H1 (cell line): ENCODE data around the gene DGUOK. TPM values are rescaled to one million over a fixed set of nuclear protein-coding genes. Genes with fewer than 3 reads are reported as not detected.

Experiments
- CTCF ChIA-PET: fragments of 300-600 bp; sonication (Branson Sonifier 250); formaldehyde crosslinking; loops from one replicate; lab custom pipeline; 2021; ENCODE audit not compliant: partially characterized antibody; lab: Charles Lee
- POLR2A ChIA-PET: fragments of 300-600 bp; sonication (Branson Sonifier 250); formaldehyde crosslinking; loops from one replicate; lab custom pipeline; 2021; ENCODE audit warnings: inconsistent platforms; ENCODE audit not compliant: partially characterized antibody; lab: Charles Lee
- DNase-seq, 2 experiments: peaks; one replicate each; pipeline versions ENCODE4 v3.0.0 to v3.0.0-alpha.2; 2010 to 2022; ENCODE audit warnings: low spot score in 2 of 2, low read depth in 1 of 2, mixed read lengths in 1 of 2
- FAIRE-seq: peaks from 2 replicates; lab custom pipeline; 2011; peaks lifted over from hg19 to GRCh38; lab: Jason Lieb, UNC
- H2AFZ ChIP-seq: 2 replicates; pipeline ENCODE4 v1.8.1; 2012; ENCODE audit warnings: low read length, inconsistent platforms
- H2AK5ac ChIP-seq: 2 replicates; pipeline ENCODE4 v1.6.1; 2013; ENCODE audit warnings: low read depth, low read length
- H2BK120ac ChIP-seq: replicated peaks from 2 replicates; pipeline ENCODE3; 2013; ENCODE audit warnings: low read depth, low read length, inconsistent platforms
- H2BK12ac ChIP-seq: 2 replicates; pipeline ENCODE4 v1.6.1; 2013; ENCODE audit warnings: low read depth, low read length
- H2BK15ac ChIP-seq: 2 replicates; pipeline ENCODE4 v1.6.1; 2013; ENCODE audit warnings: low read length
- H2BK20ac ChIP-seq: 2 replicates; pipeline ENCODE4 v1.6.1; 2013; ENCODE audit warnings: low read length
- H2BK5ac ChIP-seq: 2 replicates; pipeline ENCODE4 v1.6.1; 2013; ENCODE audit warnings: low read depth, low read length
- H3K14ac ChIP-seq: 2 replicates; pipeline ENCODE4 v1.6.1; 2013; ENCODE audit warnings: inconsistent platforms; ENCODE audit not compliant: insufficient read length
- H3K18ac ChIP-seq: 2 replicates; pipeline ENCODE4 v1.6.1; 2013; ENCODE audit warnings: low read length; ENCODE audit errors: extremely low read depth
- H3K23ac ChIP-seq: 2 replicates; pipeline ENCODE4 v1.6.1; 2013; ENCODE audit warnings: inconsistent platforms; ENCODE audit not compliant: insufficient read length
- H3K23me2 ChIP-seq: 2 replicates; pipeline ENCODE4 v1.6.1; 2013; ENCODE audit warnings: low read depth, low read length
- H3K27ac ChIP-seq: 2 replicates; pipeline ENCODE4 v1.6.1; 2011; ENCODE audit warnings: low read depth, low read length, inconsistent platforms
- H3K27me3 ChIP-seq, 4 experiments: replicated peaks in 1 of 4; 1 replicate in 1 of 4; 2 replicates in 3 of 4; pipeline versions ENCODE4 v1.6.1 to v1.8.1; 2011 to 2013; ENCODE audit warnings: low read length in 3 of 4, mild to moderate bottlenecking in 3 of 4, inconsistent platforms in 2 of 4, mixed read lengths in 2 of 4, moderate library complexity in 1 of 4; ENCODE audit not compliant: control insufficient read depth in 3 of 4, insufficient read depth in 3 of 4; ENCODE audit errors: extremely low read depth in 1 of 4
- H3K36me3 ChIP-seq, 4 experiments: 2 replicates each; pipeline versions ENCODE4 v1.6.1 to v1.8.1; 2011 to 2013; ENCODE audit warnings: mild to moderate bottlenecking in 4 of 4, low read length in 3 of 4, moderate library complexity in 2 of 4, control low read depth in 1 of 4, inconsistent platforms in 1 of 4; ENCODE audit not compliant: insufficient read depth in 4 of 4, control insufficient read depth in 2 of 4
- H3K4ac ChIP-seq: replicated peaks from 2 replicates; pipeline ENCODE3; 2013; ENCODE audit warnings: low read length, low read depth, mixed read lengths, inconsistent platforms; ENCODE audit not compliant: insufficient read length
- H3K4me1 ChIP-seq, 4 experiments: replicated peaks in 1 of 4; 1 replicate in 1 of 4; 2 replicates in 3 of 4; pipeline versions ENCODE4 v1.6.1 to v1.8.1; 2011 to 2013; ENCODE audit warnings: low read length in 3 of 4, inconsistent platforms in 2 of 4, mixed read lengths in 1 of 4; ENCODE audit not compliant: insufficient read depth in 4 of 4, control insufficient read depth in 3 of 4
- H3K4me2 ChIP-seq, 2 experiments: 2 replicates each; pipeline versions ENCODE4 v1.6.1 to v1.8.1; 2011 to 2013; ENCODE audit warnings: low read depth in 2 of 2, low read length in 2 of 2, control low read depth in 1 of 2, inconsistent platforms in 1 of 2, mild to moderate bottlenecking in 1 of 2; ENCODE audit not compliant: insufficient read depth in 1 of 2
- H3K4me3 ChIP-seq, 4 experiments: fragments of 200-600, 300-600 bp in 1 of 4; sonication (generic), shearing (Covaris generic), sonication (Bioruptor Twin) in 1 of 4; 2 replicates each; pipeline versions ENCODE4 v1.5.1 to v1.8.1; 2011 to 2016; ENCODE audit warnings: low read length in 4 of 4, low read depth in 3 of 4, control low read depth in 2 of 4, inconsistent platforms in 2 of 4, mild to moderate bottlenecking in 2 of 4, mixed read lengths in 1 of 4, moderate library complexity in 1 of 4; ENCODE audit not compliant: insufficient read depth in 2 of 4; ENCODE audit errors: extremely low read depth in 1 of 4
- H3K56ac ChIP-seq: replicated peaks from 2 replicates; pipeline ENCODE3; 2013; ENCODE audit warnings: low read depth, mild to moderate bottlenecking, mixed read lengths, low read length, inconsistent platforms; ENCODE audit not compliant: insufficient read length
- H3K79me1 ChIP-seq: 2 replicates; pipeline ENCODE4 v1.6.1; 2013; ENCODE audit warnings: low read depth, low read length, control low read depth
- H3K79me2 ChIP-seq, 2 experiments: 2 replicates each; pipeline versions ENCODE4 v1.6.1 to v1.8.1; 2012 to 2013; ENCODE audit warnings: low read length in 2 of 2, mild to moderate bottlenecking in 2 of 2, inconsistent platforms in 1 of 2; ENCODE audit not compliant: insufficient read depth in 2 of 2, control insufficient read depth in 1 of 2
- H3K9ac ChIP-seq, 4 experiments: replicated peaks in 1 of 4; 1 replicate in 1 of 4; 2 replicates in 3 of 4; pipeline versions ENCODE4 v1.6.1 to v1.8.1; 2011 to 2013; ENCODE audit warnings: low read depth in 3 of 4, low read length in 3 of 4, control low read depth in 2 of 4, mild to moderate bottlenecking in 2 of 4, moderate library complexity in 2 of 4, inconsistent platforms in 1 of 4; ENCODE audit errors: extremely low read depth in 1 of 4
- H3K9me3 ChIP-seq, 2 experiments: 2 replicates each; pipeline versions ENCODE4 v1.6.1 to v1.8.1; 2012 to 2013; ENCODE audit warnings: mild to moderate bottlenecking in 2 of 2, moderate library complexity in 2 of 2, control low read depth in 1 of 2, inconsistent platforms in 1 of 2, low read depth in 1 of 2, low read length in 1 of 2, mixed read lengths in 1 of 2; ENCODE audit not compliant: insufficient read depth in 2 of 2
- H4K20me1 ChIP-seq, 2 experiments: replicated peaks in 1 of 2; 2 replicates each; pipeline versions ENCODE3 to v1.8.1; 2011 to 2013; ENCODE audit warnings: inconsistent platforms in 2 of 2, low read length in 2 of 2, mild to moderate bottlenecking in 1 of 2; ENCODE audit not compliant: insufficient read depth in 2 of 2, control insufficient read depth in 1 of 2
- H4K5ac ChIP-seq: 2 replicates; pipeline ENCODE4 v1.6.1; 2013; ENCODE audit warnings: low read length, low read depth, mixed read lengths, inconsistent platforms; ENCODE audit not compliant: insufficient read length
- H4K8ac ChIP-seq: 2 replicates; pipeline ENCODE4 v1.8.0; 2013; ENCODE audit warnings: mild to moderate bottlenecking, moderate library complexity, low read length, inconsistent platforms; ENCODE audit not compliant: insufficient read depth; ENCODE audit errors: extremely low read depth
- H4K91ac ChIP-seq: replicated peaks from 2 replicates; pipeline ENCODE3; 2013; ENCODE audit warnings: low read length, mixed read lengths, inconsistent platforms; ENCODE audit not compliant: insufficient read length
- CBX8 ChIP-seq: fragments of 300-800, 300-1000 bp; sonication (generic); IDR thresholded peaks from 2 replicates; pipeline ENCODE4 v1.7.1; 2016; ENCODE audit warnings: low read depth, low read length, borderline replicate concordance
- GTF2F1 ChIP-seq: IDR thresholded peaks from 2 replicates; pipeline ENCODE4 v1.6.1; 2012; ENCODE audit warnings: low read depth, low read length, improper control_type of control experiment, borderline replicate concordance
- HDAC6 ChIP-seq: IDR thresholded peaks from one replicate; pipeline ENCODE4 v1.7.1; 2012; ENCODE audit warnings: low read depth, mild to moderate bottlenecking, inconsistent platforms, low read length, moderate library complexity
- RBBP5 ChIP-seq: IDR thresholded peaks from 2 replicates; pipeline ENCODE4 v1.7.1; 2012; ENCODE audit warnings: low read depth, mild to moderate bottlenecking, inconsistent platforms, low read length, moderate library complexity, borderline replicate concordance
- SP2 ChIP-seq: IDR thresholded peaks from 2 replicates; pipeline ENCODE4 v1.6.1; 2012; ENCODE audit warnings: mild to moderate bottlenecking, low read length, inconsistent platforms
- WGBS, 2 experiments: shearing (Covaris generic) in 1 of 2; methylation state at CpG; one replicate each; pipeline versions ENCODE4 v1.1.6 to v1.1.7; 2013 to 2015; ENCODE audit warnings: low lambda C conversion rate in 2 of 2, mixed read lengths in 2 of 2, inconsistent platforms in 1 of 2, low coverage in 1 of 2, missing lambda C conversion rate in 1 of 2; ENCODE audit not compliant: insufficient replicate concordance in 2 of 2, insufficient coverage in 1 of 2, insufficient read length in 1 of 2; ENCODE audit errors: extremely low coverage in 1 of 2, missing lambda C conversion rate in 1 of 2; 5-methylcytosine and 5-hydroxymethylcytosine counted together
- polyA plus RNA-seq, 7 experiments: library from polyadenylated mRNA; depleted of rRNA in 3 of 7; stranded (reverse) in 5 of 7; unstranded in 2 of 7; fragments of >200 nt in 5 of 7; fragments of 200-250 nt in 2 of 7; gene quantifications; 1 replicate in 5 of 7; 2 replicates in 1 of 7; 4 replicates in 1 of 7; pipeline versions ENCODE4 v1.2.1 to v1.2.3, GENCODE V29; 2011 to 2013; ENCODE audit warnings: missing spikeins in 2 of 7, mixed read lengths in 2 of 7
- total RNA-seq: library from RNA; stranded (reverse); fragmentation: NEBNext Ultra II Directional; extraction: Animal tissue kit (Norgen Biotek cat#: 25700); gene quantifications from 2 replicates; pipeline ENCODE4 v1.2.1, GENCODE V29; 2021

DGUOK gene
- total and polyA plus RNA-seq, 2 of the 8 experiments (the other 6 are each of a cell fraction or from before 2014, with no cell fraction given): 110 to 168 TPM

GRCh38 chr2:73893764-73894474 lies 32.8 kb upstream of the DGUOK start:
- Histone ChIP-seq H2AFZ (no peak overlapping the region), H3K14ac (no peak overlapping the region), H2AK5ac (no peak overlapping the region), H2BK12ac (no peak overlapping the region), H3K79me2 (no peaks in the 10 kb centered on the region), H3K36me3 (no peaks in the 10 kb centered on the region), H3K18ac (no peak overlapping the region), H4K5ac (no peak overlapping the region), H3K79me1 (no peaks in the 10 kb centered on the region), H3K27ac (no peak overlapping the region), H4K20me1 (no peaks in the 10 kb centered on the region), H2BK5ac (no peak overlapping the region), H3K27me3 (no peaks in the 10 kb centered on the region), H3K4ac (no peak overlapping the region), H2BK120ac (no peak overlapping the region), H2BK20ac (no peak overlapping the region), H4K91ac (no peak overlapping the region), H3K9ac (no peak overlapping the region), H3K4me3 (no peak overlapping the region), H4K8ac (no peak overlapping the region), H3K4me2 (no peak overlapping the region), H3K23me2 (no peaks in the 10 kb centered on the region), H3K4me1 (peaks cover 0 to 7% (median 4%) of the 10 kb centered on the region in 4 experiments; a peak in 4 of 7 replicates), H2BK15ac (no peak overlapping the region), H3K56ac (no peak overlapping the region), H3K9me3 (no peaks in the 10 kb centered on the region), H3K23ac (no peak overlapping the region)
- POLR2A ChIA-PET: no interaction called here
- 91% methylated on average over 9 of the region's 9 CpGs; no CpG with 5 or more reads in 1 of the 2 experiments for WGBS, 2 experiments
- FAIRE-seq (no peak), DNase-seq (no peak)
- CTCF ChIA-PET: interaction anchor here (0.5 to 1.7 kb wide), 7 partner anchors 10 to 186 kb away, joined by 3 to 5 read pairs (median 3); no protein-coding TSS in a partner anchor
- no peak for TF ChIP-seq RBBP5
- TF ChIP-seq SP2: no peak
- no peak for TF ChIP-seq CBX8
- TF ChIP-seq GTF2F1: no peak
- no peak for TF ChIP-seq HDAC6
